ENCODE results near the gene CEPT1.
A peak's percentile ranks its signal among the peaks of the same experiment; 100 is the strongest.

The CEPT1 gene

GRCh38 chr1:111218701-111219556, 78.9 kb downstream of the CEPT1 start:
- TF ChIP-seq CTCF (IDR thresholded peaks at IDR 0.05; ENCODE audit: extremely low read depth, insufficient read depth, missing control alignments): no peak
- in situ Hi-C loops (cut with MboI; ENCODE audit: low pct_unique_long_range_greater_than_20kb, low sequenced_read_pairs, unreplicated experiment): loop anchor here (25.0 kb wide), 2 partner anchors 393 to 543 kb away; partner anchors contain the start of genes DDX20 and RAP1A
- no peak for DNase-seq (ENCODE audit: low spot score)

GRCh38 chr1:111219557-111220286, 79.7 kb downstream of the CEPT1 start:
- no peak for DNase-seq (ENCODE audit: low spot score)

GRCh38 chr1:111220302-111220890, 80.4 kb downstream of the CEPT1 start:
- no peak for DNase-seq (ENCODE audit: low spot score)
- no peak for TF ChIP-seq CTCF (IDR thresholded peaks at IDR 0.05; ENCODE audit: extremely low read depth, insufficient read depth, missing control alignments)
- in situ Hi-C loops (cut with MboI; ENCODE audit: low pct_unique_long_range_greater_than_20kb, low sequenced_read_pairs, unreplicated experiment): loop anchor here (10.0 to 25.0 kb wide), 4 partner anchors 174 to 542 kb away; partner anchors contain the start of genes ATP5PB, DDX20, RAP1A and WDR77

More at GRCh38 chr1:111219557-111220286, 79.7 kb downstream of the CEPT1 start:
- in situ Hi-C loops (cut with MboI; ENCODE audit: low pct_unique_long_range_greater_than_20kb, low sequenced_read_pairs, unreplicated experiment): loop anchor here (10.0 to 25.0 kb wide), 4 partner anchors 175 to 543 kb away; partner anchors contain the start of genes ATP5PB, DDX20, RAP1A and WDR77
- no peak for TF ChIP-seq CTCF (IDR thresholded peaks at IDR 0.05; ENCODE audit: extremely low read depth, insufficient read depth, missing control alignments)

- TF ChIP-seq CTCF (IDR thresholded peaks at IDR 0.05; ENCODE audit: extremely low read depth, insufficient read depth, missing control alignments): no peak
- DNase-seq (ENCODE audit: low spot score): no peak
- in situ Hi-C loops (cut with MboI; ENCODE audit: low pct_unique_long_range_greater_than_20kb, low sequenced_read_pairs, unreplicated experiment): loop anchor here (10.0 to 25.0 kb wide), 4 partner anchors 174 to 541 kb away; partner anchors contain the start of genes ATP5PB, DDX20, RAP1A and WDR77
Measured at GRCh38 chr1:111221276-111221632, 81.2 kb downstream of the CEPT1 start.

- TF ChIP-seq CTCF (IDR thresholded peaks at IDR 0.05; ENCODE audit: extremely low read depth, insufficient read depth, missing control alignments): peak; percentile 28
- peak; percentile 65 for DNase-seq (ENCODE audit: low spot score)
- in situ Hi-C loops (cut with MboI; ENCODE audit: low pct_unique_long_range_greater_than_20kb, low sequenced_read_pairs, unreplicated experiment): loop anchor here (10.0 to 25.0 kb wide), 4 partner anchors 173 to 541 kb away; partner anchors contain the start of genes ATP5PB, DDX20, RAP1A and WDR77
Measured at GRCh38 chr1:111221633-111222291, 81.7 kb downstream of the CEPT1 start.

Measured in GM13977 (cell line).